Mucosa of rectum (tissue), 2 donors: ENCODE data around the gene KRT1.

Experiments
- H3K27ac ChIP-seq, 2 donors: one replicate each; pipeline ENCODE4 v1.7.0; 2013; ENCODE audit warnings: inconsistent platforms in 2 of 2, low read depth in 2 of 2, low read length in 2 of 2
- H3K27me3 ChIP-seq, 2 donors: one replicate each; pipeline ENCODE4 v1.7.0; 2013; ENCODE audit warnings: low read length in 2 of 2; ENCODE audit not compliant: control insufficient read depth in 2 of 2, insufficient read depth in 2 of 2
- H3K36me3 ChIP-seq, 2 donors: one replicate each; pipeline ENCODE4 v1.7.0; 2013; ENCODE audit warnings: low read length in 2 of 2; ENCODE audit not compliant: control insufficient read depth in 2 of 2, insufficient read depth in 2 of 2
- H3K4me1 ChIP-seq, 2 donors: one replicate each; pipeline ENCODE4 v1.7.0; 2013; ENCODE audit warnings: low read length in 2 of 2, mild to moderate bottlenecking in 1 of 2; ENCODE audit not compliant: control insufficient read depth in 2 of 2, insufficient read depth in 2 of 2
- H3K4me3 ChIP-seq, 2 donors: one replicate each; pipeline ENCODE4 v1.7.0; 2013; ENCODE audit warnings: low read length in 2 of 2
- H3K9ac ChIP-seq, 2 donors: one replicate each; pipeline ENCODE4 v1.7.0; 2013; ENCODE audit warnings: low read length in 2 of 2, low read depth in 1 of 2, mild to moderate bottlenecking in 1 of 2
- H3K9me3 ChIP-seq, 2 donors: one replicate each; pipeline ENCODE4 v1.7.0; 2013; ENCODE audit warnings: low read length in 2 of 2; ENCODE audit not compliant: control insufficient read depth in 2 of 2
- donor health status: healthy.
- donor health status: Normal muscosa, but diverticular disease.

KRT1 gene

GRCh38 chr12:52701281-52701680 is 21.1 kb upstream of the KRT1 start:
- Histone ChIP-seq H3K4me3 (no peak overlapping the region), H3K27me3 (peaks cover 0 to 12% of the 10 kb centered on the region in 2 donors), H3K9ac (no peak overlapping the region), H3K4me1 (no peaks in the 10 kb centered on the region), H3K36me3 (no peaks in the 10 kb centered on the region), H3K9me3 (no peaks in the 10 kb centered on the region), H3K27ac (no peak overlapping the region)

DNA sequence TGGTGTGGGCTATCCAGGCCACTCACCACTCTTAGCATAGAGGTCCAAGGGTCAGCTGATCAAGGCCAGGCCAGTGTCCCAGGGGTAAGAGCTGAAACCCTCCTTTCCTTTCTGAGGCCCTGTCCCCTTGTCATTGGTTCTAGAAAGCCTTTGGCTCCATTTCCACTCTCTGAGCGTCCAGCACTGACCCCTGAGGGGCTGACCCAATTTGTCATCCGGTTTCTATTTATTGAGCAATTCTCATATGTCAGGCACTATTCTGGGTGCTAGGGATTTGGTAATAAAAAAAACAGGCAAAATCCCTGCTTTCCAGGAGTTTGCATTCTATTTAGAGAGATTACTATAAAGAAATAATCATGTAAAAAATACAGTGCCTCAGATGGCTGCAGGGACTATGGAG is 19.8 kb upstream of the KRT1 start:
- Histone ChIP-seq H3K9me3 (no peaks in the 10 kb centered on the region), H3K36me3 (no peaks in the 10 kb centered on the region), H3K9ac (no peak overlapping the region), H3K27ac (no peak overlapping the region), H3K27me3 (peaks cover 0 to 17% of the 10 kb centered on the region in 2 donors), H3K4me1 (no peaks in the 10 kb centered on the region), H3K4me3 (no peak overlapping the region)

GRCh38 chr12:52699373-52699772 is 19.2 kb upstream of the KRT1 start:
- Histone ChIP-seq H3K27ac (no peak overlapping the region), H3K27me3 (peaks cover 0 to 20% of the 10 kb centered on the region in 2 donors), H3K9me3 (no peaks in the 10 kb centered on the region), H3K36me3 (no peaks in the 10 kb centered on the region), H3K4me3 (no peak overlapping the region), H3K9ac (no peak overlapping the region), H3K4me1 (no peaks in the 10 kb centered on the region)

- Histone ChIP-seq H3K27ac (no peak overlapping the region), H3K4me3 (no peak overlapping the region), H3K27me3 (peaks cover 0 to 20% of the 10 kb centered on the region in 2 donors), H3K36me3 (no peaks in the 10 kb centered on the region), H3K9me3 (no peaks in the 10 kb centered on the region), H3K4me1 (no peaks in the 10 kb centered on the region), H3K9ac (no peak overlapping the region)
Observed at GRCh38 chr12:52698651-52699340, 18.6 kb upstream of the KRT1 start.

DNA sequence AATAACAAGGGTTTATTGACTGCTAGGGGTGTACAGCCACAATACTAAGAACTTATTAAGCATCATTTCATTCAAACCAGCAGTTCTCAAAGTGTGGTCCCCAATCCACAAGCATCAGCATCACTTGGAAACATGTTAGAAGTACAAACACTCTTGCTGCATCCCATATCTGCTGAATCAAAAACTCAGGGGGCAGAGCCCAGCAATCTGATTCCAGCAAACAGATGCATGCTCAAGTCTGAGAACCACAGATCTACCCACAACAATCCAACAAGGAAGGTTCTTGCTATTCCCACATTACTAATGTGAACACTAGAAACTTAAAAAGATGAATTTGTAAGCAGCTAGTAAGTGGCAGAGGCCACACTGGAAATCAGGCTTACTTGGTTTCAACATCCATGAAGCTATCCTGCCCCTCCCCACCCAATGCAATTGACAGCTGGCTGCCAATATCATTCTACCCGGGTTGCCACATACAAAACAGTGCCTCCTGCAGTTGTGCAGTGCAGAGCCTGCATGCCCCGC is 16.9 kb upstream of the KRT1 start:
- Histone ChIP-seq H3K36me3 (no peaks in the 10 kb centered on the region), H3K27ac (no peak overlapping the region), H3K27me3 (peaks cover 2 to 26% of the 10 kb centered on the region in 2 donors), H3K9ac (no peak overlapping the region), H3K9me3 (no peaks in the 10 kb centered on the region), H3K4me3 (no peak overlapping the region), H3K4me1 (no peaks in the 10 kb centered on the region)

DNA sequence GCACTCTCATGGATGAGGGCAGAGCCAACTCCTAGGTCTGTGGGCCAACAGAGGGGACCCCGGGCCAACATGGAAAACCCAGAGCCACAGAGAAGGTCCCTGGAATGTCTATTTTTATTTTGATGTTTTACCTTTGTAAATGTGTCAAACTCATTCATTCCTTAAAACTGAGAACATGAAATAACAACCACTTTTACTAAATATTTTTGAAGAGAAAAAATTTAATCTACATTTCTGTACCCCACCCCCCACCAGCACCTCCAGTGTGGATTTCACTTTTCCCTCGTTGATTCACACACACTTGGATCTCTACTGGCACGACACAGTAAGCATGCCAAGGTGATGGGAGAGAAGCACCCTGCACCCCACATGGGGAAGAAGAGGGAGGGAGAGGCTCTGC is 16.4 kb upstream of the KRT1 start:
- Histone ChIP-seq H3K9me3 (no peaks in the 10 kb centered on the region), H3K27me3 (peaks cover 7 to 27% of the 10 kb centered on the region in 2 donors), H3K4me1 (no peaks in the 10 kb centered on the region), H3K36me3 (no peaks in the 10 kb centered on the region), H3K4me3 (no peak overlapping the region), H3K9ac (no peak overlapping the region), H3K27ac (no peak overlapping the region)

DNA sequence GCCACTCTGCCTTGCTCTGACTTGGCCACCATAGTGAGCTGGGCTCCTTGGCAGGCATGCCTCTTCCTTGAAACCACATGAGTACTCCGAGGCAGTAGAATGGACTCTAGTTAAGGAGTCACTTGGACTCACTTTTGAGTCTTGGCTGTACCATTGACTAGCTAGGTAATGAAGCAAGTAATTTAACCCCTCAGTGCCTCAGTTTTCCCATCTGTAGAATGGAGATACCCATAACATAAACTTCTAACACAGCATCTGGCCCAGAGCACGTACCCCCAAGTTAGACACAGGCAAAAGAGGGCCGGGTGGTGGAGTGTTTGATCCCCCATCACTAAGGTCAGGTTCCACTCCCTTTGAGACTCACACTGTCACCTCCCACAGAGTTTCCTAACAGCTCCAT is 14.8 kb upstream of the KRT1 start:
- no peaks in the 10 kb centered on the region for H3K9me3 ChIP-seq
- H3K4me1 ChIP-seq, result peaks cover 3 to 6% of the 10 kb centered on the region in 2 donors
- H3K36me3 ChIP-seq, result no peaks in the 10 kb centered on the region
- H3K27ac ChIP-seq, result no peak overlapping the region
- no peak overlapping the region for H3K4me3 ChIP-seq
- H3K9ac ChIP-seq, result no peak overlapping the region
- peaks cover 15 to 38% of the 10 kb centered on the region in 2 donors for H3K27me3 ChIP-seq

- Histone ChIP-seq H3K9me3 (no peaks in the 10 kb centered on the region), H3K9ac (no peak overlapping the region), H3K4me3 (no peak overlapping the region), H3K27ac (no peak overlapping the region), H3K27me3 (peaks cover 19 to 37% of the 10 kb centered on the region in 2 donors), H3K36me3 (no peaks in the 10 kb centered on the region), H3K4me1 (peaks cover 3 to 6% of the 10 kb centered on the region in 2 donors)
Observed at GRCh38 chr12:52694151-52694550, 13.9 kb upstream of the KRT1 start.

DNA sequence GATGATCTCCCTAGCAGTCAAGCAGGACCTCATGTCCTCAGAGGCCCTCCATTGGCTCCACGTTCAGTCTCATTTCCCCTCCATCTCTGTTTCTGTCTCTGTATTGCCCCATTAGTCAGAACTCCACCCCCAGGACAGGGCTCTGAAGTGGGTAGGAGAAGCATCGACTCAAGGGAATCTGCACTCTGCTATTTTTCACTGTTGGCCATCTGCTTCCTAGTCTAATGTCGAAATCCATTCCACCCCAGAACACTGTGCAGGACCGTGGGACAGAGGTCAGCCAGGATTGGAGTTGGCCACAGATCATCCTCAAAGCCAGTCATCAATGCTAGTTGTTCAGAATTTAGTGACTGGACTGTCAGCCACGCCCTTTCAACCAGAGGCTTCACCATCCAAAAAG is 13.1 kb upstream of the KRT1 start:
- Histone ChIP-seq H3K9ac (no peak overlapping the region), H3K27me3 (peaks cover 19 to 35% of the 10 kb centered on the region in 2 donors), H3K4me1 (peaks cover 3 to 6% of the 10 kb centered on the region in 2 donors), H3K4me3 (no peak overlapping the region), H3K27ac (no peak overlapping the region), H3K36me3 (no peaks in the 10 kb centered on the region), H3K9me3 (no peaks in the 10 kb centered on the region)

GRCh38 chr12:52692254-52692653 is 12.0 kb upstream of the KRT1 start:
- peaks cover 19 to 35% of the 10 kb centered on the region in 2 donors for H3K27me3 ChIP-seq
- peaks cover 3 to 14% of the 10 kb centered on the region in 2 donors for H3K4me1 ChIP-seq
- no peak overlapping the region for H3K9ac ChIP-seq
- no peaks in the 10 kb centered on the region for H3K9me3 ChIP-seq
- no peak overlapping the region for H3K4me3 ChIP-seq
- H3K36me3 ChIP-seq, result no peaks in the 10 kb centered on the region
- H3K27ac ChIP-seq, result no peak overlapping the region
